HFFc6 (cell line): ENCODE results near the gene FOXP1. TPM values are rescaled to one million over a fixed set of nuclear protein-coding genes. Genes with fewer than 3 reads are reported as not detected.

Experiments used
- DNase-seq: peaks from one replicate; pipeline ENCODE4 v3.0.0-alpha.2; 2018
- H3K27ac Mint-ChIP-seq: 2 replicates; pipeline ENCODE4 v1.8.0; 2020; ENCODE audit warnings: mild to moderate bottlenecking, mixed read lengths
- H3K27me3 Mint-ChIP-seq: 2 replicates; pipeline ENCODE4 v1.8.0; 2021; ENCODE audit warnings: mild to moderate bottlenecking, moderate library complexity, mixed read lengths; ENCODE audit not compliant: insufficient read depth
- H3K36me3 Mint-ChIP-seq: 2 replicates; pipeline ENCODE4 v1.8.0; 2021; ENCODE audit warnings: low read depth, mixed read lengths
- H3K4me1 Mint-ChIP-seq: 2 replicates; pipeline ENCODE4 v1.8.0; 2020; ENCODE audit warnings: low read depth, mixed read lengths
- H3K4me3 Mint-ChIP-seq: 2 replicates; pipeline ENCODE4 v1.8.0; 2020; ENCODE audit warnings: mild to moderate bottlenecking, moderate library complexity, mixed read lengths
- H3K9me3 Mint-ChIP-seq: 2 replicates; pipeline ENCODE4 v1.8.0; 2020; ENCODE audit warnings: mild to moderate bottlenecking, mixed read lengths
- total RNA-seq, 6 experiments: library from RNA; stranded (reverse); fragmentation: NEBNext Ultra II Directional; extraction: Animal tissue kit (Norgen Biotek cat#: 25700); gene quantifications; 2 replicates in 1 of 6; 3 replicates in 5 of 6; pipeline ENCODE4 v1.2.3, GENCODE V29; 2021
- TF ChIP-seq, protein P1 (sequence below): fragments of 200-600 bp; sonication (generic); IDR thresholded peaks from 2 replicates; pipeline ENCODE4 v1.5.0; 2021; ENCODE audit warnings: antibody characterized with exemption, mild to moderate bottlenecking

The FOXP1 gene
- total RNA-seq, 6 experiments from 2014 or later, result 32.2 to 59.3 (median 52.0) TPM

DNA sequence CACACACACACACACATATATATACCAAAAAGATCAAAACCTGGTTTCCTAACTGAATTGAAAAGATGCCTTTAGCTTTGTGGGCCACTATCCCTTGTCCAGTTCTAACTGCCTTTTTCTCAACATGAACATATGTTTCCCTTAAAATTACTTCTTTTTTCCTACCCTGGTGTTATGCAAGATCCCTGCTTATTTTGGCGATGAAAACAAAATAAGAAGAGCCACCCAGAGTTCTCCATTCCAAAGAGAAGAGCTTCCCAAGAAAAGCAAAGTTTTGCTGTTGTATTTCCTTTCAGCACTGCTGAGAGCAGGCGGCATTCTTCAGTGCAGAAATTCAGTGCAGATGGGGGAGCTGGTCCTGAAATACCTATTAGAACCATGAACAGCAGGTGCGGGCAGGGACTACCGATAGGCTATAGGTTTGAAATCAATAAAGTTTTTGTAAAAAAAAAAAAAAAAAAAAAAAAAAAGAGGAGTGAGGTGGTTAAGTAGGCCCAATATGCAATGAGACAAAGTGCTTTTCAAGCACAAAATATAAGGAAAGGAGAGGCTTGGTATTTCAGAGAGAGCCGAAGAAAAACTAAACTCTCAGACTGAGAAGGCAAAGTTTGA is 238.0 kb downstream of the FOXP1 start:
- Mint-ChIP-seq H3K27me3 (no peaks in the 10 kb centered on the region), H3K4me1 (peaks cover 31% of the 10 kb centered on the region), H3K36me3 (peaks cover 7% of the 10 kb centered on the region), H3K9me3 (peaks cover 7% of the 10 kb centered on the region), H3K4me3 (no peak overlapping the region), H3K27ac (peak overlapping the region; percentile 40; the same call in 1 of the 2 replicates)
- DNase-seq, result no peak
- TF ChIP-seq, protein P1, sequence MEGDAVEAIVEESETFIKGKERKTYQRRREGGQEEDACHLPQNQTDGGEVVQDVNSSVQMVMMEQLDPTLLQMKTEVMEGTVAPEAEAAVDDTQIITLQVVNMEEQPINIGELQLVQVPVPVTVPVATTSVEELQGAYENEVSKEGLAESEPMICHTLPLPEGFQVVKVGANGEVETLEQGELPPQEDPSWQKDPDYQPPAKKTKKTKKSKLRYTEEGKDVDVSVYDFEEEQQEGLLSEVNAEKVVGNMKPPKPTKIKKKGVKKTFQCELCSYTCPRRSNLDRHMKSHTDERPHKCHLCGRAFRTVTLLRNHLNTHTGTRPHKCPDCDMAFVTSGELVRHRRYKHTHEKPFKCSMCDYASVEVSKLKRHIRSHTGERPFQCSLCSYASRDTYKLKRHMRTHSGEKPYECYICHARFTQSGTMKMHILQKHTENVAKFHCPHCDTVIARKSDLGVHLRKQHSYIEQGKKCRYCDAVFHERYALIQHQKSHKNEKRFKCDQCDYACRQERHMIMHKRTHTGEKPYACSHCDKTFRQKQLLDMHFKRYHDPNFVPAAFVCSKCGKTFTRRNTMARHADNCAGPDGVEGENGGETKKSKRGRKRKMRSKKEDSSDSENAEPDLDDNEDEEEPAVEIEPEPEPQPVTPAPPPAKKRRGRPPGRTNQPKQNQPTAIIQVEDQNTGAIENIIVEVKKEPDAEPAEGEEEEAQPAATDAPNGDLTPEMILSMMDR, result no peak

DNA sequence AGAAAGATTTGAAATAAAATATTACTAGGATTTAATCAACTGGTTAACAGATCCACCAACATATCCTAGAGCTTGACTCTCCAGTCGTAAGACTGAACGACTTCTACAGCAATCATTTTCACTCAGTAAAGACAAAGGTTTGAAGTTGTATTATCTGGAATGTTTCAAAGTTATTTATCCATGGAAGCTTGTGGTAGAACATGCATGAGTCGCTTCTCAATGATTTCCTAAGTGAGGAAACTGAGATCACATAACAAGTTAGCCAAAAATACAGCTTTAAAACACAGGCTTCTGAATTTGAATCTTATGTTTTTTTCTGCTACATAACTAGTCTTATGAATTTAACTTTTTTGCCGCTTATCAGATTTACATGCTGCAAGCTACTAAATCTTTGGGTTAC is 241.8 kb downstream of the FOXP1 start:
- Mint-ChIP-seq H3K9me3 (peaks cover 7% of the 10 kb centered on the region), H3K4me1 (peaks cover 37% of the 10 kb centered on the region)

DNA sequence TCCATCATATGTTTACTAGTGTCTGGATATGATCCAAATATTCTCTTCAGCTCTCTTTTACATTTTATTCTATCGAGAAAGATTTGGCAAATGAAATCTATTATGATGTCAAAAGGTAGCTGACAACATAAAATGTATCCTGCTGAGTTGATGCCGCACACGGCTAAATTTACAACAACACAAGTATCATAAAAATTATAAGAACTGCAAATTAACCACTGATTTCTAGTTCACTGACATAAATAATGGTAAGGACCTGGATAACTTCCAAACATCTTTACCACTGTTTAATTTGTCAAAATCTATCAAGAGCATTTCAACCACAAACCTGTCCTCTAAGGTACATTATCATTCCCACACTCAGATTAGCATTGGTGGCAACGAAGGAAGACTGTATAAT is 244.5 kb downstream of the FOXP1 start:
- no peak for DNase-seq
- TF ChIP-seq, protein P1, result no peak
- H3K4me3 Mint-ChIP-seq, result no peak overlapping the region
- no peak overlapping the region for H3K27ac Mint-ChIP-seq
- peaks cover 37% of the 10 kb centered on the region for H3K4me1 Mint-ChIP-seq
- peaks cover 7% of the 10 kb centered on the region for H3K36me3 Mint-ChIP-seq
- H3K9me3 Mint-ChIP-seq, result peaks cover 7% of the 10 kb centered on the region
- H3K27me3 Mint-ChIP-seq, result no peaks in the 10 kb centered on the region

More for the DNA sequence above, 241.8 kb downstream of the FOXP1 start:
- TF ChIP-seq, protein P1, result no peak
- peaks cover 7% of the 10 kb centered on the region for H3K36me3 Mint-ChIP-seq
- peak overlapping the region; percentile 57 for H3K27ac Mint-ChIP-seq
- DNase-seq, result peak; percentile 64
- H3K27me3 Mint-ChIP-seq, result no peaks in the 10 kb centered on the region
- H3K4me3 Mint-ChIP-seq, result peak overlapping the region; percentile 27; the same call in 1 of the 2 replicates

DNA sequence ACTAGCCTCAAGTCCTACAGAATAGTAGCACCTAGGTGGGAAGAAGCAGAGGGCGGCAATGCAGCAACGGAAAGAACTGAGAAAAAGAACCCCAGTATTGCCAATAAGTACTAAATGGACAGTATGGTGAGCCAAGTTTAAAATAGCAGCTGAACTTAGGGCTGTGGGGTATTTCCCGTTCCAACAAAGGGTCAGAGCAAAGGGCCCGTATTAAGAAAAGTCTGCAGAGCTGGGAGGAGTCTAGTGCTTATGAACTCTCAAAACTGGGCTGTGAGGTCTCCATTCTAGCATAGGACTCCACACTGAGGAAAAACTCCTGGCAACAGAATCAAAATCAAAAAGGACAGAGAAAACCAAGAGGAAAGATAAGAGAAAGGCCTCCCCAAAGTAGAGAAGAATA is 250.7 kb downstream of the FOXP1 start:
- no peak for DNase-seq
- H3K27me3 Mint-ChIP-seq, result no peaks in the 10 kb centered on the region; the same call in 1 of the 2 replicates
- TF ChIP-seq, protein P1, result no peak
- no peak overlapping the region for H3K4me3 Mint-ChIP-seq
- no peaks in the 10 kb centered on the region for H3K4me1 Mint-ChIP-seq
- no peak overlapping the region for H3K27ac Mint-ChIP-seq
- H3K9me3 Mint-ChIP-seq, result peaks cover 12% of the 10 kb centered on the region
- H3K36me3 Mint-ChIP-seq, result peaks cover 16% of the 10 kb centered on the region

DNA sequence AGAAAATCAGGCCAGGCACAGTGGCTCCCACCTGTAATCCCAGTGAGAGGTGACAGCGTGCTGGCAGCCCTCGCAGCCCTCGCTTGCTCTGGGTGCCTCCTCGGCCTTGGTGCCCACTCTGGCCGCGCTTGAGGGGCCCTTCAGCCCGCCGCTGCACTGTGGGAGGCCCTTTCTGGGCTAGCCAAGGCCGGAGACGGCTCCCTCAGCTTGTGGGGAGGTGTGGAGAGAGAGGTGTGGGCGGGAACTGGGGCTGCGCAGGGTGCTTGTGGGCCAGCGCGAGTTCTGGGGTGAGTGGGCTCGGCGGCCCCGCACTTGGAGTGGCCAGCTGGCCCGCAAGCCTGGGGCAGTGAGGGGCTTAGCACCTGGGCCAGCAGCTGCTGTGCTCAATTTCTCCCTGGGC is 252.6 kb downstream of the FOXP1 start:
- no peak for DNase-seq

More for the DNA sequence above, 252.6 kb downstream of the FOXP1 start:
- Mint-ChIP-seq H3K27me3 (no peaks in the 10 kb centered on the region; the same call in 1 of the 2 replicates), H3K4me1 (no peaks in the 10 kb centered on the region), H3K4me3 (no peak overlapping the region), H3K36me3 (peaks cover 16% of the 10 kb centered on the region), H3K27ac (no peak overlapping the region), H3K9me3 (peaks cover 12% of the 10 kb centered on the region)
- TF ChIP-seq, protein P1, result no peak
